GM12864 (cell line): ENCODE measurements around the gene FREY1.
"Not testable (repeated sequence)": the region's sequence is repeated elsewhere in the genome, so short reads cannot be mapped to it uniquely, and the experiment has no call there.

Source experiments
- DNase-seq: peaks from one replicate; pipeline ENCODE4 v3.0.0-alpha.2; 2011; ENCODE audit warnings: low read depth
- H3K4me3 ChIP-seq: 2 replicates; pipeline ENCODE4 v1.5.1; 2011; ENCODE audit warnings: mild to moderate bottlenecking, low read depth, low read length, control low read depth
- CTCF ChIP-seq: IDR thresholded peaks from 2 replicates; pipeline ENCODE4 v1.5.1; 2011; ENCODE audit warnings: low read depth, mild to moderate bottlenecking, moderate library complexity, low read length, control low read depth, inconsistent platforms; ENCODE audit errors: missing control alignments

The FREY1 gene

GRCh38 chr11:45913514-45913913 is 6.4 kb upstream of the FREY1 start:
- no peak for TF ChIP-seq CTCF
- DNase-seq: no peak
- no peak overlapping the region for H3K4me3 ChIP-seq

GRCh38 chr11:45910623-45911022 is 3.6 kb upstream of the FREY1 start:
- no peak overlapping the region for H3K4me3 ChIP-seq
- no peak for DNase-seq
- no peak for TF ChIP-seq CTCF

- H3K4me3 ChIP-seq: no peak overlapping the region
- no peak for DNase-seq
- TF ChIP-seq CTCF: no peak
Measured at GRCh38 chr11:45909594-45910475, 2.8 kb upstream of the FREY1 start.

GRCh38 chr11:45907911-45908370 is 870 bp upstream of the FREY1 start:
- TF ChIP-seq CTCF: no peak
- DNase-seq: no peak
- H3K4me3 ChIP-seq: no peak overlapping the region

GRCh38 chr11:45906096-45906682 is 882 bp downstream of the FREY1 start:
- no peak for TF ChIP-seq CTCF
- H3K4me3 ChIP-seq: no peak overlapping the region
- no peak for DNase-seq

GRCh38 chr11:45905576-45905975 is 1.5 kb downstream of the FREY1 start:
- H3K4me3 ChIP-seq, DNase-seq: not testable (repeated sequence)

- no peak for DNase-seq
- H3K4me3 ChIP-seq: no peak overlapping the region
- no peak for TF ChIP-seq CTCF
Measured at GRCh38 chr11:45905095-45905494, 2.0 kb downstream of the FREY1 start.
